Fibroblast of skin of abdomen (primary cell): Measurements from ENCODE around the gene FGF16.
"Not testable (repeated sequence)": the region's sequence is repeated elsewhere in the genome, so short reads cannot be mapped to it uniquely, and the experiment has no call there.

ENCODE experiments used
- DNase-seq: peaks from one replicate; pipeline ENCODE4 v3.0.0-alpha.2; 2013

FGF16 gene

GRCh38 chrX:77447653-77448569 is 722 bp downstream of the FGF16 start:
- no peak for DNase-seq

DNA sequence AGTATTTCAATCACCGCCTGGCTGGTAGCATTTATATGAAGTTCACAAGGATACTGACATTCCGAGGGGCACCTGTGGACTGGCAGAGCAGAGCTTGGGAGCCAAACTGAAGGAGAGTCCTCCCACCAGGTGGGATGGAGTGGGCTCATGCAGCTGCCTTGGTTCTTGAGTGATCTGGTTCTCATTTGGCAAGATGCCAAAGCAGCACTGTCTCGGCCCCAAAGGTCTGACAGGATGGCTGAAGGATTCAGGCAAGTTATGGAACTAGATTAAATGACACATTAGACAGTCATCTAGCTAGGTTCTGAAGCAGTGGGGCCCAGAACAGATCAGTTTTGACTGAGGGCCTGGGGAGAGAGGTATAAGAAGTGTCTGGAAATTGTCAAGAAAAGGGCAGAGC is 3.2 kb downstream of the FGF16 start:
- no peak for DNase-seq

GRCh38 chrX:77450996-77451395 is 3.8 kb downstream of the FGF16 start:
- DNase-seq: no peak

DNA sequence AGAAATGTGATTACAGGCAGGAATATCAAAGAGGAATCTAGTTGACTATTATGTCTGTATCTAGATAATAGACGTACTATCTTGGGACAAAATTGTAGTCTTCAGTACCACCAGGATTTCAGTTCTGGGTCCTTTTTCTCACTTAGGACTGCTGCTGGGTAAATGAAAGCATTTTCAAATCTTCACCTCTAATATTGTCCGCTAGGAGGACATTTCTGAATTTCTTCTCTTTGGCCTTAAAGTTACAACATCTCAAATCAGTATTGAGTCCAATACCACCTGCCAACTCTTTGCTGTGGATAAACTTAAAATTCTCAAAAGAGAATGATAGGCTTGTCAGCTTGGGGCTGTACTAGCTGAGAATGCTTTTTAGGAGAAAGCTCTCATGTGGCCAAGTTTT is 6.0 kb downstream of the FGF16 start:
- no peak for DNase-seq

- DNase-seq: no peak
Observed at GRCh38 chrX:77455437-77455836, 8.2 kb downstream of the FGF16 start.

DNA sequence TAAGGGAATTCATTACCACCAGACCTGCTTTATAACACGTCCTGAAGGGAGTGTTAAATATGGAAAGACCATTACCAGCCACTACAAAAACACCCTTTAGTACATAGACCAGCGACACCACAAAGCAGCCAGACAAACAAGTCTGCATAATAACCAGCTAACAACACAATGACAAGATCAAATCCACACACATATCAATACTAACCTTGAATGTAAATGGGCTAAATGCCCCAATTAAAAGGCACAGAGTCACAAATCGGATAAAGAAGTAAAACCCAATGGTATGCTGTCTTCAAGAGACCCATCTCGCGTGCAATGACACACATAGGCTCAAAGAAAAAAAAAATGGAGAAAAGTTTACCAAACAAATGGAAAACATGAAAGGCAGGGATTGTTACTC is 36.9 kb downstream of the FGF16 start:
- no peak for DNase-seq

- peak; percentile 86 for DNase-seq
Observed at GRCh38 chrX:77493677-77494553, 46.7 kb downstream of the FGF16 start.

DNA sequence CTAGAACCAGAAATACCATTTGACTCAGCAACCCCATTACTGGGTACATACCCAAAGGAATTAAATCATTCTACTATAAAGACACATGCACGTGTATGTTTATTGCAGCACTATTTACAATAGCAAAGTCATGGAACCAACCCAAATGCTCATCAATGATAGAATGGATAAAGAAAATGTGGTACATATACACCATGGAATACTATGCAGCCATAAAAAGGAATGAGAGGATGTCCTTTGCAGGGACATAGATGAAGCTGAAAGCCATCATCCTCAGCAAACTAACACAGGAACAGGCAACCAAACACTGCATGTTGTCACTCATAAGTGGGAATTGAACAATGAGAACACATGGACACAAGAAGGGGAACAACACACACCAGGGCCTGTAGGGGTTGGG is 53.0 kb downstream of the FGF16 start:
- not testable (repeated sequence) for DNase-seq

- DNase-seq: no peak
Observed at GRCh38 chrX:77502951-77503525, 55.8 kb downstream of the FGF16 start.

- peak; percentile 8 for DNase-seq
Observed at GRCh38 chrX:77505227-77505626, 58.0 kb downstream of the FGF16 start.
